Measurements from ENCODE around the gene LYRM1. TPM values are rescaled to one million over a fixed set of nuclear protein-coding genes. Genes with fewer than 3 reads are reported as not detected.
"Not testable (repeated sequence)": the region's sequence is repeated elsewhere in the genome, so short reads cannot be mapped to it uniquely, and the experiment has no call there.

LYRM1 gene
- polyA plus RNA-seq, 1 experiment, result 19.3 TPM

GRCh38 chr16:20928774-20929411 is 28.3 kb downstream of the LYRM1 start:
- CTCF ChIA-PET, result no interaction called here
- DNase-seq (ENCODE audit: low read depth), result no peak
- no peaks in the 10 kb centered on the region for H3K27me3 ChIP-seq (ENCODE audit: control insufficient read depth, insufficient read depth, low read length)
- H3K4me3 ChIP-seq (ENCODE audit: low read depth, low read length), result no peak overlapping the region
- TF ChIP-seq CTCF (IDR thresholded peaks at IDR 0.05; ENCODE audit: insufficient read depth, low read depth, low read length), result 0 out of 2 replicates have a peak, but pooled peaks have one; percentile 7
- POLR2A ChIA-PET, result no interaction called here
- H3K36me3 ChIP-seq (ENCODE audit: control insufficient read depth, insufficient read depth, low read length), result peaks cover 2% of the 10 kb centered on the region; the same call in 1 of the 2 replicates

- CTCF ChIA-PET, result interaction anchor here (1.1 to 1.5 kb wide), 2 partner anchors 12 to 86 kb away, joined by 3 read pairs; no protein-coding TSS in a partner anchor
- H3K27me3 ChIP-seq (ENCODE audit: control insufficient read depth, insufficient read depth, low read length); H3K36me3 ChIP-seq (ENCODE audit: control insufficient read depth, insufficient read depth, low read length); DNase-seq (ENCODE audit: low read depth); POLR2A ChIA-PET; H3K4me3 ChIP-seq (ENCODE audit: low read depth, low read length): not testable (repeated sequence)
Observed at GRCh38 chr16:20929676-20930364, 29.2 kb downstream of the LYRM1 start.

GRCh38 chr16:20930365-20930690 is 29.8 kb downstream of the LYRM1 start:
- no peak for TF ChIP-seq CTCF (IDR thresholded peaks at IDR 0.05; ENCODE audit: insufficient read depth, low read depth, low read length)
- Histone ChIP-seq H3K27me3 (ENCODE audit: control insufficient read depth, insufficient read depth, low read length) (no peaks in the 10 kb centered on the region), H3K4me3 (ENCODE audit: low read depth, low read length) (no peak overlapping the region), H3K36me3 (ENCODE audit: control insufficient read depth, insufficient read depth, low read length) (peaks cover 2% of the 10 kb centered on the region; the same call in 1 of the 2 replicates)
- DNase-seq (ENCODE audit: low read depth), result no peak
- POLR2A ChIA-PET, result no interaction called here
- CTCF ChIA-PET, result interaction anchor here (1.1 to 1.5 kb wide), 3 partner anchors 12 to 154 kb away, joined by 3 read pairs; no protein-coding TSS in a partner anchor

- DNase-seq (ENCODE audit: low read depth), result no peak
- Histone ChIP-seq H3K4me3 (ENCODE audit: low read depth, low read length) (no peak overlapping the region), H3K27me3 (ENCODE audit: control insufficient read depth, insufficient read depth, low read length) (no peaks in the 10 kb centered on the region), H3K36me3 (ENCODE audit: control insufficient read depth, insufficient read depth, low read length) (no peaks in the 10 kb centered on the region)
- TF ChIP-seq CTCF (IDR thresholded peaks at IDR 0.05; ENCODE audit: insufficient read depth, low read depth, low read length), result no peak
- POLR2A ChIA-PET, result no interaction called here
- CTCF ChIA-PET, result interaction anchor here (1.3 to 1.5 kb wide), 2 partner anchors 13 to 153 kb away, joined by 3 read pairs; no protein-coding TSS in a partner anchor
Observed at GRCh38 chr16:20931066-20931600, 30.6 kb downstream of the LYRM1 start.

- CTCF ChIA-PET, result interaction anchor here (1.4 kb wide), 1 partner anchor 82 kb away, joined by 4 read pairs; no protein-coding TSS in a partner anchor
- TF ChIP-seq CTCF (IDR thresholded peaks at IDR 0.05; ENCODE audit: insufficient read depth, low read depth, low read length), result no peak
- DNase-seq (ENCODE audit: low read depth), result no peak
- POLR2A ChIA-PET, result no interaction called here
- Histone ChIP-seq H3K27me3 (ENCODE audit: control insufficient read depth, insufficient read depth, low read length) (no peaks in the 10 kb centered on the region), H3K4me3 (ENCODE audit: low read depth, low read length) (no peak overlapping the region), H3K36me3 (ENCODE audit: control insufficient read depth, insufficient read depth, low read length) (no peaks in the 10 kb centered on the region)
Observed at GRCh38 chr16:20933589-20933988, 33.0 kb downstream of the LYRM1 start.
